ENCODE measurements around the gene RBPJL. TPM values are rescaled to one million over a fixed set of nuclear protein-coding genes. Genes with fewer than 3 reads are reported as not detected.

Gene RBPJL
- polyA plus RNA-seq, 6 donors from 2014 or later, result not detected

GRCh38 chr20:45300961-45301360 lies 5.7 kb upstream of the RBPJL start:
- Mint-ChIP-seq H3K4me3 (no peak overlapping the region), H3K36me3 (no peaks in the 10 kb centered on the region), H3K4me1 (peaks cover 0 to under 1% (median 0%) of the 10 kb centered on the region in 3 donors), H3K27me3 (peaks cover 56 to 87% (median 85%) of the 10 kb centered on the region in 3 donors), H3K27ac (no peak overlapping the region), H3K9me3 (peaks cover 0 to 2% (median 0%) of the 10 kb centered on the region in 7 donors)
- no peak for DNase-seq
- ATAC-seq (ENCODE audit: low read depth in 2 of 2), result peak; percentile 72 to 73

- no peak for ATAC-seq (ENCODE audit: low read depth in 2 of 2)
- no peak overlapping the region for H3K4me3 Mint-ChIP-seq
- H3K4me1 Mint-ChIP-seq, result peaks cover 0 to 2% (median 0%) of the 10 kb centered on the region in 3 donors
- peaks cover 54 to 79% (median 78%) of the 10 kb centered on the region in 3 donors for H3K27me3 Mint-ChIP-seq
- peak overlapping the region in 1 of 6 donors; percentile 15 for H3K27ac Mint-ChIP-seq
- peaks cover 0 to 2% (median 0%) of the 10 kb centered on the region in 7 donors for H3K9me3 Mint-ChIP-seq
- no peak for DNase-seq
- no peaks in the 10 kb centered on the region for H3K36me3 Mint-ChIP-seq
Observed at GRCh38 chr20:45301824-45302271, 4.8 kb upstream of the RBPJL start.

- Mint-ChIP-seq H3K27me3 (peaks cover 42 to 81% (median 80%) of the 10 kb centered on the region in 3 donors), H3K4me3 (no peak overlapping the region), H3K4me1 (peaks cover 0 to 6% (median 5%) of the 10 kb centered on the region in 3 donors), H3K9me3 (peaks cover 0 to 2% (median 0%) of the 10 kb centered on the region in 7 donors), H3K27ac (peak overlapping the region in 2 of 6 donors; percentile 39 to 51), H3K36me3 (no peaks in the 10 kb centered on the region)
- DNase-seq (no peak), ATAC-seq (ENCODE audit: low read depth in 2 of 2) (no peak)
Observed at GRCh38 chr20:45303586-45304463, 2.8 kb upstream of the RBPJL start.

GRCh38 chr20:45304464-45304999 lies 2.1 kb upstream of the RBPJL start:
- no peak overlapping the region for H3K27ac Mint-ChIP-seq
- no peak overlapping the region for H3K4me3 Mint-ChIP-seq
- ATAC-seq (ENCODE audit: low read depth in 2 of 2) (no peak), DNase-seq (no peak)
- H3K27me3 Mint-ChIP-seq, result peaks cover 39 to 82% (median 80%) of the 10 kb centered on the region in 3 donors
- peaks cover 0 to 6% (median 5%) of the 10 kb centered on the region in 3 donors for H3K4me1 Mint-ChIP-seq
- no peaks in the 10 kb centered on the region for H3K36me3 Mint-ChIP-seq
- H3K9me3 Mint-ChIP-seq, result peaks cover 0 to 2% (median 0%) of the 10 kb centered on the region in 7 donors

GRCh38 chr20:45305262-45305661 lies 1.4 kb upstream of the RBPJL start:
- Mint-ChIP-seq H3K9me3 (peaks cover 0 to 2% (median 0%) of the 10 kb centered on the region in 7 donors), H3K36me3 (no peaks in the 10 kb centered on the region), H3K27me3 (peaks cover 41 to 82% (median 80%) of the 10 kb centered on the region in 3 donors), H3K27ac (no peak overlapping the region), H3K4me3 (no peak overlapping the region), H3K4me1 (peaks cover 0 to 6% (median 5%) of the 10 kb centered on the region in 3 donors)
- DNase-seq, result no peak
- no peak for ATAC-seq (ENCODE audit: low read depth in 2 of 2)

GRCh38 chr20:45307076-45307640 lies 518 bp downstream of the RBPJL start:
- H3K27ac Mint-ChIP-seq, result no peak overlapping the region
- H3K27me3 Mint-ChIP-seq, result peaks cover 49 to 87% (median 87%) of the 10 kb centered on the region in 3 donors
- peaks cover 11 to 18% (median 14%) of the 10 kb centered on the region in 3 donors for H3K4me1 Mint-ChIP-seq
- H3K36me3 Mint-ChIP-seq, result no peaks in the 10 kb centered on the region
- no peak for ATAC-seq (ENCODE audit: low read depth in 2 of 2)
- DNase-seq, result no peak
- H3K9me3 Mint-ChIP-seq, result peaks cover 0 to 2% (median 0%) of the 10 kb centered on the region in 7 donors
- no peak overlapping the region for H3K4me3 Mint-ChIP-seq

- H3K9me3 Mint-ChIP-seq, result peaks cover 0 to 2% (median 0%) of the 10 kb centered on the region in 7 donors
- H3K4me1 Mint-ChIP-seq, result peaks cover 11 to 18% (median 14%) of the 10 kb centered on the region in 3 donors
- no peak for ATAC-seq (ENCODE audit: low read depth in 2 of 2)
- H3K27me3 Mint-ChIP-seq, result peaks cover 44 to 84% (median 84%) of the 10 kb centered on the region in 3 donors
- no peak for DNase-seq
- H3K4me3 Mint-ChIP-seq, result no peak within 1 kb of the TSS
- H3K36me3 Mint-ChIP-seq, result no peaks in the 10 kb centered on the region
- H3K27ac Mint-ChIP-seq, result peak within 1 kb of the TSS in 1 of 6 donors; percentile 52
Observed at GRCh38 chr20:45308117-45308778, 1.6 kb downstream of the RBPJL start, which contains the start of gene MATN4. Gene MATN4 (minus strand): TSS chr20:45308299. CDS start chr20:45305582, 2,717 bp downstream.

GRCh38 chr20:45309075-45309474 lies 2.4 kb downstream of the RBPJL start:
- Mint-ChIP-seq H3K4me3 (no peak overlapping the region), H3K4me1 (peaks cover 11 to 18% (median 14%) of the 10 kb centered on the region in 3 donors), H3K27ac (no peak overlapping the region), H3K36me3 (no peaks in the 10 kb centered on the region), H3K27me3 (peaks cover 44 to 84% (median 84%) of the 10 kb centered on the region in 3 donors), H3K9me3 (no peaks in the 10 kb centered on the region)
- ATAC-seq (ENCODE audit: low read depth in 2 of 2) (no peak), DNase-seq (no peak)

- DNase-seq, result peak; percentile 58
- H3K27ac Mint-ChIP-seq, result no peak overlapping the region
- H3K4me3 Mint-ChIP-seq, result peak overlapping the region in 1 of 8 donors; percentile 16
- H3K27me3 Mint-ChIP-seq, result peaks cover 40 to 94% (median 89%) of the 10 kb centered on the region in 3 donors
- peak; percentile 82 to 86 for ATAC-seq (ENCODE audit: low read depth in 2 of 2)
- peaks cover 14 to 28% (median 24%) of the 10 kb centered on the region in 3 donors for H3K4me1 Mint-ChIP-seq
- H3K9me3 Mint-ChIP-seq, result no peaks in the 10 kb centered on the region
- no peaks in the 10 kb centered on the region for H3K36me3 Mint-ChIP-seq
Observed at GRCh38 chr20:45311589-45312211, 5.1 kb downstream of the RBPJL start.

GRCh38 chr20:45312241-45312640 lies 5.6 kb downstream of the RBPJL start:
- Mint-ChIP-seq H3K36me3 (no peaks in the 10 kb centered on the region), H3K9me3 (no peaks in the 10 kb centered on the region), H3K27ac (peak overlapping the region in 1 of 6 donors; percentile 89), H3K27me3 (peaks cover 45 to 96% (median 89%) of the 10 kb centered on the region in 3 donors), H3K4me3 (no peak overlapping the region), H3K4me1 (peaks cover 18 to 29% (median 27%) of the 10 kb centered on the region in 3 donors)
- ATAC-seq (ENCODE audit: low read depth in 2 of 2) (no peak), DNase-seq (no peak)

GRCh38 chr20:45313065-45313695 lies 6.5 kb downstream of the RBPJL start:
- no peaks in the 10 kb centered on the region for H3K9me3 Mint-ChIP-seq
- H3K27ac Mint-ChIP-seq, result no peak overlapping the region
- H3K27me3 Mint-ChIP-seq, result peaks cover 46 to 89% (median 84%) of the 10 kb centered on the region in 3 donors
- no peak overlapping the region for H3K4me3 Mint-ChIP-seq
- H3K36me3 Mint-ChIP-seq, result no peaks in the 10 kb centered on the region
- no peak for ATAC-seq (ENCODE audit: low read depth in 2 of 2)
- DNase-seq, result no peak
- peaks cover 16 to 38% (median 35%) of the 10 kb centered on the region in 3 donors for H3K4me1 Mint-ChIP-seq

GRCh38 chr20:45313943-45314342 lies 7.3 kb downstream of the RBPJL start:
- peaks cover 22 to 46% (median 43%) of the 10 kb centered on the region in 3 donors for H3K4me1 Mint-ChIP-seq
- H3K36me3 Mint-ChIP-seq, result no peaks in the 10 kb centered on the region
- H3K27me3 Mint-ChIP-seq, result peaks cover 46 to 81% (median 80%) of the 10 kb centered on the region in 3 donors
- no peak overlapping the region for H3K4me3 Mint-ChIP-seq
- no peak overlapping the region for H3K27ac Mint-ChIP-seq
- ATAC-seq (ENCODE audit: low read depth in 2 of 2) (no peak), DNase-seq (no peak)
- H3K9me3 Mint-ChIP-seq, result no peaks in the 10 kb centered on the region

All from naive B cell (primary cell).